BLaER1 (cell line): ENCODE measurements around the gene JMJD4.

Experiments used
- H3K27ac ChIP-seq: shearing (Covaris generic); formaldehyde crosslinking; 2 replicates; pipeline ENCODE4 v1.8.1; 2022
- H3K27me3 ChIP-seq: shearing (Covaris generic); formaldehyde crosslinking; 2 replicates; pipeline ENCODE4 v1.8.1; 2022
- H3K36me3 ChIP-seq: shearing (Covaris generic); formaldehyde crosslinking; 2 replicates; pipeline ENCODE4 v1.8.1; 2022
- H3K4me1 ChIP-seq: shearing (Covaris generic); formaldehyde crosslinking; 2 replicates; pipeline ENCODE4 v1.8.1; 2022
- H3K4me2 ChIP-seq: shearing (Covaris generic); formaldehyde crosslinking; 2 replicates; pipeline ENCODE4 v1.8.1; 2022
- H3K4me3 ChIP-seq: shearing (Covaris generic); formaldehyde crosslinking; 2 replicates; pipeline ENCODE4 v1.8.1; 2022
- H3K9ac ChIP-seq: shearing (Covaris generic); formaldehyde crosslinking; 2 replicates; pipeline ENCODE4 v1.8.1; 2022
- H3K9me3 ChIP-seq: shearing (Covaris generic); formaldehyde crosslinking; 2 replicates; pipeline ENCODE4 v1.8.1; 2022
- H4K20me1 ChIP-seq: shearing (Covaris generic); formaldehyde crosslinking; 2 replicates; pipeline ENCODE4 v1.8.1; 2022
- Cebpa-rat ChIP-seq: shearing (Covaris generic); IDR thresholded peaks from 2 replicates; pipeline ENCODE4 v1.8.1; 2022

JMJD4 gene

GRCh38 chr1:227754958-227755357, 19.9 kb upstream of the JMJD4 start:
- H3K4me1 ChIP-seq = no peaks in the 10 kb centered on the region
- H3K4me2 ChIP-seq = no peak overlapping the region
- no peak overlapping the region for H3K4me3 ChIP-seq
- no peak overlapping the region for H3K27ac ChIP-seq
- peaks cover 98% of the 10 kb centered on the region for H4K20me1 ChIP-seq
- no peaks in the 10 kb centered on the region for H3K9me3 ChIP-seq
- H3K9ac ChIP-seq = no peak overlapping the region
- peaks cover 97% of the 10 kb centered on the region for H3K36me3 ChIP-seq
- H3K27me3 ChIP-seq = no peaks in the 10 kb centered on the region
- TF ChIP-seq Cebpa-rat = no peak

- Histone ChIP-seq H3K27me3 (no peaks in the 10 kb centered on the region), H3K4me1 (no peaks in the 10 kb centered on the region), H3K36me3 (peaks cover 97% of the 10 kb centered on the region), H3K9ac (no peak overlapping the region), H3K4me3 (no peak overlapping the region), H3K4me2 (no peak overlapping the region), H3K9me3 (no peaks in the 10 kb centered on the region), H4K20me1 (peaks cover 98% of the 10 kb centered on the region), H3K27ac (no peak overlapping the region)
- no peak for TF ChIP-seq Cebpa-rat
Measured at GRCh38 chr1:227753999-227754711, 19.1 kb upstream of the JMJD4 start.

GRCh38 chr1:227749916-227750710, 15.0 kb upstream of the JMJD4 start:
- Histone ChIP-seq H3K4me1 (peaks cover 17% of the 10 kb centered on the region), H3K4me2 (no peak overlapping the region), H3K9ac (no peak overlapping the region), H3K27me3 (no peaks in the 10 kb centered on the region), H3K9me3 (no peaks in the 10 kb centered on the region), H3K27ac (no peak overlapping the region), H3K4me3 (no peak overlapping the region), H4K20me1 (peaks cover 98% of the 10 kb centered on the region), H3K36me3 (peaks cover 87% of the 10 kb centered on the region)
- TF ChIP-seq Cebpa-rat = no peak

- no peaks in the 10 kb centered on the region for H3K9me3 ChIP-seq
- H3K27ac ChIP-seq = no peak overlapping the region
- H3K4me1 ChIP-seq = peaks cover 26% of the 10 kb centered on the region
- no peaks in the 10 kb centered on the region for H3K27me3 ChIP-seq
- no peak for TF ChIP-seq Cebpa-rat
- H3K4me2 ChIP-seq = no peak overlapping the region
- H4K20me1 ChIP-seq = peaks cover 98% of the 10 kb centered on the region
- H3K9ac ChIP-seq = no peak overlapping the region
- no peak overlapping the region for H3K4me3 ChIP-seq
- peaks cover 78% of the 10 kb centered on the region for H3K36me3 ChIP-seq
Measured at GRCh38 chr1:227749225-227749624, 14.1 kb upstream of the JMJD4 start.

GRCh38 chr1:227748496-227749182, 13.5 kb upstream of the JMJD4 start:
- H3K36me3 ChIP-seq = peaks cover 72% of the 10 kb centered on the region

GRCh38 chr1:227747948-227748495, 12.9 kb upstream of the JMJD4 start:
- H3K36me3 ChIP-seq = peaks cover 66% of the 10 kb centered on the region
- H3K9ac ChIP-seq = no peak overlapping the region
- peaks cover 38% of the 10 kb centered on the region for H3K4me1 ChIP-seq
- H3K9me3 ChIP-seq = no peaks in the 10 kb centered on the region
- peaks cover 98% of the 10 kb centered on the region for H4K20me1 ChIP-seq
- no peak overlapping the region for H3K4me3 ChIP-seq
- TF ChIP-seq Cebpa-rat = no peak
- no peaks in the 10 kb centered on the region for H3K27me3 ChIP-seq
- H3K4me2 ChIP-seq = no peak overlapping the region
- no peak overlapping the region for H3K27ac ChIP-seq

More at GRCh38 chr1:227748496-227749182, 13.5 kb upstream of the JMJD4 start:
- H3K27me3 ChIP-seq = no peaks in the 10 kb centered on the region
- H3K9ac ChIP-seq = no peak overlapping the region
- H3K4me2 ChIP-seq = no peak overlapping the region
- no peak overlapping the region for H3K27ac ChIP-seq
- no peaks in the 10 kb centered on the region for H3K9me3 ChIP-seq
- H3K4me1 ChIP-seq = peaks cover 32% of the 10 kb centered on the region
- no peak for TF ChIP-seq Cebpa-rat
- no peak overlapping the region for H3K4me3 ChIP-seq
- peaks cover 98% of the 10 kb centered on the region for H4K20me1 ChIP-seq

GRCh38 chr1:227747382-227747781, 12.3 kb upstream of the JMJD4 start:
- Histone ChIP-seq H3K4me1 (peaks cover 44% of the 10 kb centered on the region), H4K20me1 (peaks cover 98% of the 10 kb centered on the region), H3K4me3 (no peak overlapping the region), H3K27ac (no peak overlapping the region), H3K9me3 (no peaks in the 10 kb centered on the region), H3K9ac (no peak overlapping the region), H3K4me2 (no peak overlapping the region), H3K36me3 (peaks cover 59% of the 10 kb centered on the region), H3K27me3 (no peaks in the 10 kb centered on the region)
- no peak for TF ChIP-seq Cebpa-rat

- Histone ChIP-seq H3K27ac (no peak overlapping the region), H4K20me1 (peaks cover 100% of the 10 kb centered on the region), H3K4me1 (peaks cover 47% of the 10 kb centered on the region), H3K9ac (no peak overlapping the region), H3K4me3 (no peak overlapping the region), H3K9me3 (no peaks in the 10 kb centered on the region), H3K27me3 (no peaks in the 10 kb centered on the region), H3K4me2 (no peak overlapping the region), H3K36me3 (peaks cover 54% of the 10 kb centered on the region)
- no peak for TF ChIP-seq Cebpa-rat
Measured at GRCh38 chr1:227746676-227747075, 11.6 kb upstream of the JMJD4 start.

- H3K36me3 ChIP-seq = peaks cover 46% of the 10 kb centered on the region
- no peak overlapping the region for H3K4me3 ChIP-seq
- peak overlapping the region; percentile 86 for H3K4me2 ChIP-seq
- peak overlapping the region; percentile 51 for H3K9ac ChIP-seq
- TF ChIP-seq Cebpa-rat = no peak
- no peaks in the 10 kb centered on the region for H3K9me3 ChIP-seq
- H3K27ac ChIP-seq = peak overlapping the region; percentile 51
- H4K20me1 ChIP-seq = peaks cover 100% of the 10 kb centered on the region
- no peaks in the 10 kb centered on the region for H3K27me3 ChIP-seq
- peaks cover 47% of the 10 kb centered on the region for H3K4me1 ChIP-seq
Measured at GRCh38 chr1:227745568-227746265, 10.6 kb upstream of the JMJD4 start.
